GM12801 (cell line): ENCODE data around the gene CBX2.

ENCODE experiments used
- CTCF ChIP-seq: IDR thresholded peaks from one replicate; pipeline ENCODE4 v1.5.1; 2011; ENCODE audit warnings: control low read depth; ENCODE audit not compliant: insufficient read length; ENCODE audit errors: extremely low read depth

Gene CBX2

GRCh38 chr17:79798299-79799173 lies 20.6 kb downstream of the CBX2 start:
- no peak for TF ChIP-seq CTCF

GRCh38 chr17:79799174-79799537 lies 21.2 kb downstream of the CBX2 start:
- TF ChIP-seq CTCF: no peak

GRCh38 chr17:79799538-79800324 lies 21.8 kb downstream of the CBX2 start:
- no peak for TF ChIP-seq CTCF

- no peak for TF ChIP-seq CTCF
Observed at GRCh38 chr17:79800325-79801155, 22.6 kb downstream of the CBX2 start.

GRCh38 chr17:79801156-79802038 lies 23.4 kb downstream of the CBX2 start:
- no peak for TF ChIP-seq CTCF

- no peak for TF ChIP-seq CTCF
Observed at GRCh38 chr17:79802039-79802735, 24.2 kb downstream of the CBX2 start.
